Measurements from ENCODE around the gene STX19.

DNA sequence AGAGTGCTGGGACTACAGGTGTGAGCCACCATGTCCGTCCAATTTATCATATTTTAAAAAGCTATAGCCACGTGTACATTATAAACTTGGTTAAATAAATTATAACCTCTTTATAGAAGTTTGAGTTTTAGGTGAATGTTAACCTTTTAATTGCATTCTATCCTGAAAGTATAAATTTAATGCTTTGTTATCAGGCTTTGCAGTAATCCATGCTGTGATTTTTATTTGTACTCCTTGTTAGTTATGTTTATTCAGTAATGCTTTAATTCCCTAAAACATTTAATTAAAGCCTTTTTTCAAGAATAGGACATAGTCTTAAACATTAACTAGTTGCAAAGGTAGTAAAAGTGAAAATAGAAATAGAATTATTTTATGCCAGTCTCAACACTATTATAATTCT, 36.8 kb downstream of the STX19 start:
- TF ChIP-seq CTCF (IDR thresholded peaks at IDR 0.05) (no peak), POLR2A (IDR thresholded peaks at IDR 0.05) (no peak)

Data from heart left ventricle (tissue), 13 donors.